ENCODE results near the gene LPAR3. TPM values are rescaled to one million over a fixed set of nuclear protein-coding genes. Genes with fewer than 3 reads are reported as not detected.

The LPAR3 gene
- total RNA-seq, 1 donor from 2014 or later: 14.0 TPM

- H3K9me3 Mint-ChIP-seq (ENCODE audit: unreplicated experiment): peaks cover 9% of the 10 kb centered on the region
- DNase-seq: no peak
- H3K4me3 Mint-ChIP-seq (ENCODE audit: unreplicated experiment): no peak overlapping the region
- H3K27me3 Mint-ChIP-seq (ENCODE audit: unreplicated experiment): peaks cover 2% of the 10 kb centered on the region
- peaks cover 29% of the 10 kb centered on the region for H3K4me1 Mint-ChIP-seq (ENCODE audit: low read depth, unreplicated experiment)
- H3K36me3 Mint-ChIP-seq (ENCODE audit: unreplicated experiment): peaks cover 9% of the 10 kb centered on the region
- no peak for TF ChIP-seq CTCF (IDR thresholded peaks at IDR 0.05; ENCODE audit: partially characterized antibody, unreplicated experiment)
- H3K27ac Mint-ChIP-seq (ENCODE audit: unreplicated experiment): no peak overlapping the region
These were observed 23.3 kb downstream of the LPAR3 start for GRCh38 chr1:84869720-84870119.

GRCh38 chr1:84862810-84863251 lies 30.2 kb downstream of the LPAR3 start:
- no peak overlapping the region for H3K27ac Mint-ChIP-seq (ENCODE audit: unreplicated experiment)
- no peak for DNase-seq
- H3K27me3 Mint-ChIP-seq (ENCODE audit: unreplicated experiment): peaks cover 2% of the 10 kb centered on the region
- peaks cover 6% of the 10 kb centered on the region for H3K9me3 Mint-ChIP-seq (ENCODE audit: unreplicated experiment)
- peaks cover 9% of the 10 kb centered on the region for H3K36me3 Mint-ChIP-seq (ENCODE audit: unreplicated experiment)
- no peak overlapping the region for H3K4me3 Mint-ChIP-seq (ENCODE audit: unreplicated experiment)
- no peak for TF ChIP-seq CTCF (IDR thresholded peaks at IDR 0.05; ENCODE audit: partially characterized antibody, unreplicated experiment)
- peaks cover 23% of the 10 kb centered on the region for H3K4me1 Mint-ChIP-seq (ENCODE audit: low read depth, unreplicated experiment)

GRCh38 chr1:84861988-84862644 lies 30.9 kb downstream of the LPAR3 start:
- no peak overlapping the region for H3K27ac Mint-ChIP-seq (ENCODE audit: unreplicated experiment)
- no peak for TF ChIP-seq CTCF (IDR thresholded peaks at IDR 0.05; ENCODE audit: partially characterized antibody, unreplicated experiment)

GRCh38 chr1:84861516-84861915 lies 31.5 kb downstream of the LPAR3 start:
- peaks cover 9% of the 10 kb centered on the region for H3K36me3 Mint-ChIP-seq (ENCODE audit: unreplicated experiment)
- DNase-seq: no peak
- no peak overlapping the region for H3K4me3 Mint-ChIP-seq (ENCODE audit: unreplicated experiment)
- no peak overlapping the region for H3K27ac Mint-ChIP-seq (ENCODE audit: unreplicated experiment)
- peaks cover 5% of the 10 kb centered on the region for H3K27me3 Mint-ChIP-seq (ENCODE audit: unreplicated experiment)
- no peak for TF ChIP-seq CTCF (IDR thresholded peaks at IDR 0.05; ENCODE audit: partially characterized antibody, unreplicated experiment)
- H3K9me3 Mint-ChIP-seq (ENCODE audit: unreplicated experiment): peaks cover 10% of the 10 kb centered on the region
- peaks cover 23% of the 10 kb centered on the region for H3K4me1 Mint-ChIP-seq (ENCODE audit: low read depth, unreplicated experiment)

More at GRCh38 chr1:84861988-84862644, 30.9 kb downstream of the LPAR3 start:
- no peak overlapping the region for H3K4me3 Mint-ChIP-seq (ENCODE audit: unreplicated experiment)
- peaks cover 9% of the 10 kb centered on the region for H3K36me3 Mint-ChIP-seq (ENCODE audit: unreplicated experiment)
- peaks cover 25% of the 10 kb centered on the region for H3K4me1 Mint-ChIP-seq (ENCODE audit: low read depth, unreplicated experiment)
- peaks cover 2% of the 10 kb centered on the region for H3K27me3 Mint-ChIP-seq (ENCODE audit: unreplicated experiment)
- no peak for DNase-seq
- H3K9me3 Mint-ChIP-seq (ENCODE audit: unreplicated experiment): peaks cover 6% of the 10 kb centered on the region

GRCh38 chr1:84859866-84860265 lies 33.1 kb downstream of the LPAR3 start:
- no peak overlapping the region for H3K4me3 Mint-ChIP-seq (ENCODE audit: unreplicated experiment)
- H3K27me3 Mint-ChIP-seq (ENCODE audit: unreplicated experiment): peaks cover 7% of the 10 kb centered on the region
- peaks cover 12% of the 10 kb centered on the region for H3K9me3 Mint-ChIP-seq (ENCODE audit: unreplicated experiment)
- H3K36me3 Mint-ChIP-seq (ENCODE audit: unreplicated experiment): peaks cover 1% of the 10 kb centered on the region
- peaks cover 30% of the 10 kb centered on the region for H3K4me1 Mint-ChIP-seq (ENCODE audit: low read depth, unreplicated experiment)
- no peak for TF ChIP-seq CTCF (IDR thresholded peaks at IDR 0.05; ENCODE audit: partially characterized antibody, unreplicated experiment)
- no peak overlapping the region for H3K27ac Mint-ChIP-seq (ENCODE audit: unreplicated experiment)
- DNase-seq: no peak

Data from glutamatergic neuron (in vitro differentiated cells).